ENCODE data around the gene C1RL. TPM values are rescaled to one million over a fixed set of nuclear protein-coding genes. Genes with fewer than 3 reads are reported as not detected.

The C1RL gene
- total RNA-seq, 1 experiment from 2014 or later: 2.5 TPM

DNA sequence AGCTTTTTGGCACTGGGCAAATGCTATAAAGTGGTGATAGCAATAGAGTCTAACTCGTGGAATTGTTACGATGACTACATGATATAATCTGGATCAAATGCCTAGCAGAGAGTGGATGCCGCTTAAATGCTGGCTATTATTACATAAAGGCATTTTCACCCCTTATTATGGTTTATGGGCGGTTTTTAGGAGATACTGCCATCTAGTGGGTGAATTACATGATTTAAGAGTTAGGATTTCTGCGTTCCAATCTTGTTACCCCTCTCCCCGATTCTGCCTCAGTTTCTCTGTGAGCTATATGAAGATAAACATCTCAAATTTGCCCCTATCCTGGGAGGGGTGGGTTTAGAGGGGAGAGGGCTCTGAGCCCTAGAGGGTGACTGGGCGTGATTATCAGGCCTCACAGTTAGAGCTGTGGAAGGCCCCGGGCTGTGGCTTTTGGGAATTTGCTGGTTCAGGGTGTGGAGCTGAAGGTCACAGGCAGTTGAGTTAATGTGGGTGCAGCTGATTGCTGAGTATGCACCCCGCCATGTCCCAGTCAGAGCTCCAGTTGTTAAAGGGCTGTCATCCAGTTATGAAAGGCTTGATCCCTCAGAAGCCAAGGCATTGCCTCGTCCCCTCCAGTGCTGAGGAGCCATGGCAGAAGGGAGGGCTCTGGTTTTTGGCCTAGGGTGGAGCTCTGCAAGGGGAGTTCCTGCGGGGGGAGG, 35.6 kb upstream of the C1RL start:
- Histone ChIP-seq H3K9me3 (replicated peaks) (no peaks in the 10 kb centered on the region), H3K4me1 (replicated peaks) (no peaks in the 10 kb centered on the region), H3K4me3 (no peak overlapping the region), H3K27me3 (replicated peaks) (no peaks in the 10 kb centered on the region), H3K36me3 (no peaks in the 10 kb centered on the region), H3K27ac (no peak overlapping the region)
- peak in 1 of 2 experiments; percentile 32 for DNase-seq (ENCODE audit: low read depth in 1 of 2, low spot score in 2 of 2)

DNA sequence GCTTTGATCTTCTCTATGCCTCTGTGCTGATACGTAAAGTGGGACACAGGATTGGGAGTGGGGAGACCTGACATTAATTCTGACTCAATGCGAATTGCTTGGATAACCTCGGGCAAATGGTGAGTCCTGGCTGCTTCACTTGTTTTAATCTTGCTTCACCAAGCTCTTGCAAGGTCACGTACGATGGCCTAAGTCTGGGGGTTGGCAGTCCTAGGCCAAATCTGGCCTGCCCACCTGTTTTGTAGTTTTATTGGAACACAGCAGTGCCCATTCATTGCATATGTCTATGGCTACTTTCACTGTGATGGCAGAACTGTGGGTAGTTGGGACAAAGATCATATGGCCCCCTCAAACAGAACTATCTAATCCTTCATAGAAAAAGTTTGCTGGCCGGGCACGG, 34.5 kb upstream of the C1RL start:
- DNase-seq (ENCODE audit: low read depth in 1 of 2, low spot score in 2 of 2): no peak
- no peak overlapping the region for H3K4me3 ChIP-seq
- no peaks in the 10 kb centered on the region for H3K36me3 ChIP-seq
- H3K27ac ChIP-seq: no peak overlapping the region
- no peaks in the 10 kb centered on the region for H3K27me3 ChIP-seq (replicated peaks)
- no peaks in the 10 kb centered on the region for H3K4me1 ChIP-seq (replicated peaks)
- no peaks in the 10 kb centered on the region for H3K9me3 ChIP-seq (replicated peaks)

DNA sequence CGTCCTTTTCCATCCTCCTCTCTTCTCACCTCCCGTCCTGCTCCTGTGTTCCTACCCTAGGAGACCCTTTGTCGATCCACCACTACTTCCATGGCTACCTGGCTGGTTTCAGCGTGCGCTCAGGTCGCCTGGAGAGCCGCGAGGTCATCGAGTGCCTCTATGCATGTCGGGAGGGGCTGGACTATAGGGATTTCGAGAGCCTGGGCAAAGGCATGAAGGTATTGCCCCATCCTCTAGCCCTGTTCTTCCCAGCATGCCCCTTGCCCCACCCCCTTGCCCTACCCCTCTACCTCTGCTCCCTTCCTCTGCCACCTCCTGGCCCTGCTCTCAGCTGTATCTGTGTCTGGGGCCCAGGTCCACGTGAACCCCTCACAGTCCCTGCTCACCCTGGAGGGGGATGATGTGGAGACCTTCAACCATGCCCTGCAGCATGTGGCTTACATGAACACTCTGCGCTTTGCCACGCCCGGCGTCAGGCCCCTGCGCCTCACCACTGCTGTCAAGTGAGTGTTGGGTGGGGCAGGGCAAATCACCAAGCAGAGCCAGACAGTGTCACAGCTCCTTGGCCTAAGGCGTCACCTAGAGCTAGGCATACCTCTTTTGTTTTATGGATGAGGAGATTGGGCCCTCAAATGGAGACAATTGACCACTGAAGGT, 33.9 kb upstream of the C1RL start:
- no peaks in the 10 kb centered on the region for H3K36me3 ChIP-seq
- DNase-seq (ENCODE audit: low read depth in 1 of 2, low spot score in 2 of 2): no peak

DNA sequence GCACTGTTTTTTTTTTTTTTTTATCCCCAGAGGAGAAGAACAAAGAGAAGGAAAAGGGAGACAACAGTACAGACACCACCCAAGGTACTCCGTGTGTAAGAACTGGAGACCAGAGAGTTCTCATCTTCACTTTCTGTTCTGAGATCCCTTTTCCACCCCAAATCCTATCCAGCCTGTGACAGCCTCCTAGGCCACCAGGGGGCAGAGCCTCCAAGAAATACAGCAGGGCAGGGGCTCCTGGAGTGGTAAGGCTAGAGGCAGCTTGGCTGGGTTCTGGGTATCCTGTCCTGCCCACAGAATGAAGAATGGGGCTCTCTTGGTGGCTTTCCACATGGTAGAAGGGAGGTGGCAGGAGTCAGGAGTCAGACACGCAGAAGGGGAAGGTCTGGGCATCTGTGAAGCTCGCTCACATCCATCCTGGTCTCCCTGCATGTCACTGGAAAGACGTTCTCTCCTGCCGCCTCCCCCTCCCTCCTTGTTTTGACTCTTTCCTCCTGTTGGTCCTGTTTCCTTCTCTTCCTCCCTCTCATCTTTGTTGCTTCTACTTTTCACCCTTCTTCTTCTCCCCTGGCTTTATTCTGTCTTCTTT, 33.1 kb upstream of the C1RL start:
- H3K27me3 ChIP-seq (replicated peaks): no peaks in the 10 kb centered on the region; the same call in 1 of the 2 replicates
- H3K4me1 ChIP-seq (replicated peaks): no peaks in the 10 kb centered on the region
- H3K9me3 ChIP-seq (replicated peaks): no peaks in the 10 kb centered on the region
- no peak overlapping the region for H3K27ac ChIP-seq
- H3K36me3 ChIP-seq: no peaks in the 10 kb centered on the region
- no peak overlapping the region for H3K4me3 ChIP-seq
- DNase-seq (ENCODE audit: low read depth in 1 of 2, low spot score in 2 of 2): peak in 1 of 2 experiments; percentile 14

More for the DNA sequence above, 33.9 kb upstream of the C1RL start:
- Histone ChIP-seq H3K4me3 (no peak overlapping the region), H3K4me1 (replicated peaks) (no peaks in the 10 kb centered on the region), H3K9me3 (replicated peaks) (no peaks in the 10 kb centered on the region), H3K27ac (no peak overlapping the region), H3K27me3 (replicated peaks) (no peaks in the 10 kb centered on the region; the same call in 1 of the 2 replicates)

DNA sequence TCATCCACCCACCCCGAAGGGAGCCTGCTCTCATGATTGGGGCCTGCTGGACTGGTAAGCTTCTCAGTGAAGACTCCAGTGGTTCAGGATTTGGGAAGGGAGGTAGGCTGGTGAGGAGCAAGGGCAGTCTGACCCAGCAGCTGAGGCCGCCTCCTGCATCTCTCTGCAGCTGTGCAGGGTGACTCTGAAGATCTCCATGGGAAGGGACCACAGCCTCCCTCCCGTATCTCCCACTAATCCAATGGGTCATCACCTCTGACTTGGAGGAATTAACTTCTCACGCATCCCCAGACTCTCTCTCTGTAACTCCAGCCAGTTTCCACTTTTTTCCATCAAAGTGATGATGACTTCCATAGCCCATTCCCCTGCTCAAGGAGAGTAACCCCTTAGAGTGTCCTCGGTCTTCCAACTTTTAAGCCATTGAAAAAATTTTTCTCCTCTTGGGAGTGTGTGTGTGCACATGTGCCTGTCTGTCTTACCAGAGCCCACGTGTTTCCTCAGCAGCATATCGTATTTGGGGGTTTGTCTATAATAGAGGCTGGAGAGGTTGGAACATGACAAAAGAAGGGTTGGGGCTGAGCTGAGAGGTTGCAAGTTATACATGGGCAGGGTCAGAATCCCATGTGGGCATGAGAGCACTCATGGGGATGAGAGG, 32.5 kb upstream of the C1RL start:
- Histone ChIP-seq H3K9me3 (replicated peaks) (no peaks in the 10 kb centered on the region), H3K27ac (no peak overlapping the region), H3K36me3 (no peaks in the 10 kb centered on the region), H3K4me3 (no peak overlapping the region), H3K4me1 (replicated peaks) (no peaks in the 10 kb centered on the region), H3K27me3 (replicated peaks) (no peaks in the 10 kb centered on the region; the same call in 1 of the 2 replicates)
- DNase-seq (ENCODE audit: low read depth in 1 of 2, low spot score in 2 of 2): no peak

DNA sequence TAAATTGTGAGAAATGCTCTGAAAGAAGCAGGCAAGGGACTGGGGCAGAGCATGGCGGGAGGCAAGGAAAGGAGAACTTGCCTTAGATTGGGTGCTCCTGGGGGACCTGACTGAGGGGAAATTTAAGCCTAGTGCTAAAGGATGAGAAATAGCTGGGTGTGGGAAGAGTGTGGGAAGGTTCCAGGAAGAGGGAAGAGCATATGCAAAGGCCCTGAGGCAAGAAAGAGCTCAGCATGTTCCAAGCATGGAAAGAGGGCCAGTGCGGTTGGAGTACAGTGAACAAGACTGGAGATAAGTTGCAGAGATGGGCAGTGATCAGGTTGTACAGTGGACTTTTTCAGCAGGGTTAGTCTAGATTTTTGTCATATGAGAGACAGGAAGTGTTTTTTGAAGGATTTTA, 30.2 kb upstream of the C1RL start:
- no peaks in the 10 kb centered on the region for H3K9me3 ChIP-seq (replicated peaks)
- no peaks in the 10 kb centered on the region; the same call in 1 of the 2 replicates for H3K27me3 ChIP-seq (replicated peaks)
- H3K4me1 ChIP-seq (replicated peaks): no peaks in the 10 kb centered on the region
- H3K36me3 ChIP-seq: no peaks in the 10 kb centered on the region
- no peak overlapping the region for H3K27ac ChIP-seq
- no peak for DNase-seq (ENCODE audit: low read depth in 1 of 2, low spot score in 2 of 2)
- H3K4me3 ChIP-seq: no peak overlapping the region

DNA sequence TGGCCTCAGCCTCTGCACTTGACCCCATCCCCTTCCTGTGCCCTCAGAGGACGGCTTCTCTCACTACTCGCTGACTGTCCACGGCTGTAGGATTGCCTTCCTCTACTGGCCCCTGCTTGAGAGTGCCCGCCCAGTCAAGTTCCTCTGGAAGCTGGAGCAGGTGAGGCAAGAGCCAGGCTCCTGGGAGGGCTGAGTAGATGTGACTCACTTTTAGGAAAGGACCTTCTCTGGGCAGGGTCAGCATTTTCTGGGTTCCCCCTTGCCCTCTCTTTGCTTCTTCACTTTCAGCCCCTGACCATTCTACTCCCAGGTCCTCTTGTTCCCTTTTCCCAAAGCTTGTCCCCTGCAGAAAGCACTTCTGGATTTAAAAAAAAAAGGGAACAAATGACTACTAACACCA, 28.9 kb upstream of the C1RL start:
- Histone ChIP-seq H3K9me3 (replicated peaks) (no peaks in the 10 kb centered on the region), H3K4me3 (no peak overlapping the region), H3K27ac (no peak overlapping the region), H3K27me3 (replicated peaks) (no peaks in the 10 kb centered on the region; the same call in 1 of the 2 replicates), H3K4me1 (replicated peaks) (no peaks in the 10 kb centered on the region), H3K36me3 (no peaks in the 10 kb centered on the region)
- DNase-seq (ENCODE audit: low read depth in 1 of 2, low spot score in 2 of 2): no peak

DNA sequence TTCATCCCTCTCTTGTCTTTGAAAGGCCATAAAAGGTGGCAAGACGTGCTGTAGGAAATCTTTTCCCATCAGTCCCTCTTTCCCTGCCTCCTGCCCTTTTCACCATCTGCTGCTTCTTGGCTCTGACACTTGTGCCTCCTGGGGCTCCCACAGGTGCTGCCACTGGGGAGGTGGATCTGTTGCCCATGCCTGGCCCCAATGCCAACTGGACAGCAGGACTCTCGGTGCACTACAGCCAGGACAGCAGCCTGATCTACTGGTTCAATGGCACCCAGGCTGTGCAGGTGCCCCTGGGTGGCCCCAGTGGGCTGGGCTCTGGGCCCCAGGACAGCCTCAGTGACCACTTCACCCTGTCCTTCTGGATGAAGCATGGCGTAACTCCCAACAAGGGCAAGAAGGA, 27.7 kb upstream of the C1RL start:
- no peak overlapping the region for H3K27ac ChIP-seq
- no peak for DNase-seq (ENCODE audit: low read depth in 1 of 2, low spot score in 2 of 2)
- H3K4me3 ChIP-seq: no peak overlapping the region

DNA sequence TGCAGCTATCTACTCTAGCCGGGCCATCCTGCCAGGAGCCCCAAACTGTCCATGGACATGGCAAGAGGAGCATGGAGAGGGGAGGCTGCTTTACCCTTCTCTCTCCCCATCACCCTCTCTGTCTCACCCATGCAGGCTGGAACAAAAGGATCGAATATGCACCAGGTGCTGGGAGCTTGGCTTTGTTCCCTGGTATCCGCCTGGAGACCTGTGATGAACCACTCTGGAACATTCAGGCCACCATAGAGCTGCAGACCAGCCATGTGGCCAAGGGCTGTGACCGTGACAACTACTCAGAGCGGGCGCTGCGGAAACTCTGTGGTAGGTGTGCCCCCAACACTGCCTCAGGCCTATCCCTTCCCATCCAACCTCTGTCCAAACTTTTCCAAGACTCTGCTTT, 27.1 kb upstream of the C1RL start:
- no peak for DNase-seq (ENCODE audit: low read depth in 1 of 2, low spot score in 2 of 2)
- H3K4me3 ChIP-seq: no peak overlapping the region
- H3K27ac ChIP-seq: no peak overlapping the region
- H3K27me3 ChIP-seq (replicated peaks): peaks cover 8% of the 10 kb centered on the region
- H3K36me3 ChIP-seq: no peaks in the 10 kb centered on the region
- no peaks in the 10 kb centered on the region for H3K9me3 ChIP-seq (replicated peaks)
- peaks cover under 1% of the 10 kb centered on the region; the same call in 1 of the 2 replicates for H3K4me1 ChIP-seq (replicated peaks)

More for the DNA sequence above, 27.7 kb upstream of the C1RL start:
- H3K9me3 ChIP-seq (replicated peaks): no peaks in the 10 kb centered on the region
- no peaks in the 10 kb centered on the region for H3K4me1 ChIP-seq (replicated peaks)
- H3K36me3 ChIP-seq: no peaks in the 10 kb centered on the region
- peaks cover 3% of the 10 kb centered on the region; the same call in 1 of the 2 replicates for H3K27me3 ChIP-seq (replicated peaks)

DNA sequence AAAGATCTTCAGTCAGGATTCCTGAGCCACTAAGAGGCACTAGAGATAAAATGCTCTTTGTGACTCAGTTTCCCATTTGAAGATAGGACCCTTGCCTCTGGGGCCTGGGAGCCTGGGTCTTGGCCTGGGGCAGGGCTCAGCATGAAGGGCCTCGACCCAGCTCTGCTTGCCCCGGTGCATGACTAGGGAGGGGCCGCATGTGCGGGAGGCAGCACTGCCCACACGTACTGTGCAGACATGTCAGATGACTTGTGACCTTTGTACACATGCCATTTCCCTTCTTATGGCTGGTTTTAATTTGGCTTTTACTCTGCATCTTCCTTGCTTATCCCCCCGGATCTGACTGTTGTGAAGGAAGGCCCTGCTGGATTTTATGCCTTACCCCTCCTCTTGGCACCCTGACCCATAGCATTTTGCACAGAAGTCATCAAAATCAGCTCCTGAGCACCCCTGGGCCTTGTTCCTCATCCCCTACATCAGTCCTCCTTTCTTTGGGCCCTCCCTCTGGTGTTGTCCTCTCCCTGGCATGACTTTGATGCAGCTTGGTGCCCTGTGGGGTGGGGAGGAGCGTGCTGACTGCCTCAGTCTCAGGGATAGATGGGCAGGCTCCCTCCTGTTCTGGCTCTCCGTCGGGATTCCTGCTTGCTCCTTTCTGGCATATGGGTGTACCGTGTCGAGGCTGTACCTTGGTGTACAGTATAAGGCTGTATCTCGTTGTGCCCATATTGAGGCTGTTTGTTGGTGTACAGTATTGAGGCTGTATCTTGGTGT, 25.6 kb upstream of the C1RL start:
- Histone ChIP-seq H3K9me3 (replicated peaks) (no peaks in the 10 kb centered on the region), H3K27me3 (replicated peaks) (peaks cover 21% of the 10 kb centered on the region), H3K27ac (no peak overlapping the region), H3K36me3 (no peaks in the 10 kb centered on the region), H3K4me3 (no peak overlapping the region), H3K4me1 (replicated peaks) (peaks cover 11% of the 10 kb centered on the region)
- DNase-seq (ENCODE audit: low read depth in 1 of 2, low spot score in 2 of 2): no peak

DNA sequence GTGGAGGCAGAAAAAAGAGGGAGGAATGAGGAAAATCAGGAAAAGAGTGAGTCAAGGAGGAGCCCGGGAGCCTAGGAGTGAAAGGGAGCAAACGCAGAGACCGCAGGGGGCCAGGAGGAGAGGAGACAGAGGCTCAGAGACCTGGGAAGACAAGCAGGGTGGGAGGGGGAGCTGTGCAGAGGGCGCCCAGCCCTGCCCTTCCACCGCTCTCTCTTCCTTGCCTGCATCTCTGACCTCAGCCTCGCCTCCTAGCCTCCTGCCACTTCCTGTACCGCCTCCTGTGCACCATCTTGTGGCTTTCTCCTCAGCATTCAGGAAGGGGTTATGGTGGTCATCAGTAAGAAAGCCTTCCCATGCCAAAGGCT, 22.5 kb upstream of the C1RL start:
- Histone ChIP-seq H3K4me1 (replicated peaks) (peaks cover 13% of the 10 kb centered on the region), H3K9me3 (replicated peaks) (no peaks in the 10 kb centered on the region), H3K27ac (no peak overlapping the region), H3K27me3 (replicated peaks) (peaks cover 32% of the 10 kb centered on the region), H3K4me3 (no peak overlapping the region), H3K36me3 (no peaks in the 10 kb centered on the region)
- no peak for DNase-seq (ENCODE audit: low read depth in 1 of 2, low spot score in 2 of 2)

DNA sequence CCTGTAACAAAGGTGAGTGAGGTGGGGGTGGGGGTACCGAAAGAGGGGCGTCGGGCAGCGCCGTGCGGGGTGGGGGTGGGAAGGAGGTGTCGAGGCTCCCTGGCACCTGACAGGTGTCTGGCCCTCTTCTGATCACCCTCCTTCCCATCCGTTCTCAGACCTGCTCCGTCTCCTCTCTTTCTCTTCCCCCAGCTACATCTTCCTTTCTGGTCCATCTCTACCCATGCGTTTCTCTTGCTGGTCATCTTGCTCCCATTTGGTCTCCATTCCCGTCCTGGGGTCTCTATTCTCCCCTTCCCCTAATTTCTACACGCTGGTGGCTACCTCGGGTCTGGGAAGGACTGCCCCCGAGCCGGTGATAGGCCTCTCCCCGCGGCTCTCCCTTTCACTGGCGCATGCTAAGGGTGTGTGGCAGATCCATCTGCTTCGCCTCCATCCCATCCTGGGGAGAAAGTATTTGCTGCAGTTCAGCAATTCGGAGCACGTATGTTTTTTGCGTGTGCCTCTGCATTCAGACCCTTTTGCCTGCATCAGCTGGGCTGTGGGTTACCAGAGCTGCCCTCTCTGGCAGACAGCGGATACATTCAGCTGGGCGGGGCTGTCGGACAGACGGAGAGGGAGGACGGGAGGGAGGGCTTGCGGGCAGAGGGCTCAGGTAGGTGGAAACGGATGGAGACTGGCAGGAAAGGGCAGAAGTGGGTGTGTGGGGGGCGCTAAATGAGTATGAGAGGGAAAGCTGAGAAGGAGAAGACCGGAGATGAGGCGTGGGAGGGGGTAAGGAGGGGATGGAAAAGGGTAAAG, 21.9 kb upstream of the C1RL start:
- Histone ChIP-seq H3K4me3 (no peak overlapping the region), H3K36me3 (no peaks in the 10 kb centered on the region), H3K27ac (no peak overlapping the region), H3K4me1 (replicated peaks) (peaks cover 13% of the 10 kb centered on the region), H3K27me3 (replicated peaks) (peaks cover 32% of the 10 kb centered on the region), H3K9me3 (replicated peaks) (no peaks in the 10 kb centered on the region)
- no peak for DNase-seq (ENCODE audit: low read depth in 1 of 2, low spot score in 2 of 2)
